Ovary (tissue), 9 donors: ENCODE results near the gene KCTD13. TPM values are rescaled to one million over a fixed set of nuclear protein-coding genes. Genes with fewer than 3 reads are reported as not detected.

Experiments used
- DNase-seq, 5 donors: peaks; one replicate each; pipeline ENCODE4 v3.0.0-alpha.2; 2019 to 2020
- H3K27ac ChIP-seq, 2 donors: fragments of 200-600 bp; one replicate each; pipeline versions ENCODE4 v1.5.1 to v1.8.0; 2019 to 2022
- H3K27me3 ChIP-seq: fragments of 200-600 bp; one replicate; pipeline ENCODE4 v1.8.0; 2022
- H3K36me3 ChIP-seq: fragments of 200-600 bp; sonication (generic); one replicate; pipeline ENCODE4 v1.5.1; 2019
- H3K4me1 ChIP-seq: one replicate; pipeline ENCODE4 v1.8.1; 2013; ENCODE audit warnings: mild to moderate bottlenecking, moderate library complexity; ENCODE audit not compliant: insufficient read depth
- H3K4me3 ChIP-seq: fragments of 200-600 bp; sonication (generic); one replicate; pipeline ENCODE4 v1.5.1; 2017
- H3K9me3 ChIP-seq, 2 donors: fragments of 200-600 bp in 1 of 2; sonication (generic) in 1 of 2; one replicate each; pipeline versions ENCODE4 v1.5.1 to v1.8.1; 2013 to 2019; ENCODE audit warnings: mild to moderate bottlenecking in 1 of 2, moderate library complexity in 1 of 2
- CTCF ChIP-seq, 3 donors: fragments of 450-650 bp in 2 of 3; fragments of 200-600 bp in 1 of 3; IDR thresholded peaks; one replicate each; pipeline versions ENCODE4 v1.5.1 to v1.8.0; 2016 to 2022; ENCODE audit warnings: antibody characterized with exemption in 3 of 3, mild to moderate bottlenecking in 1 of 3
- EP300 ChIP-seq: sonication (generic); formaldehyde crosslinking; IDR thresholded peaks from one replicate; pipeline ENCODE4 v1.6.1; 2017; ENCODE audit warnings: antibody characterized with exemption
- POLR2A ChIP-seq: fragments of 450-650 bp; IDR thresholded peaks from one replicate; pipeline ENCODE4 v1.6.1; 2017; ENCODE audit warnings: antibody characterized with exemption, mild to moderate bottlenecking, moderate library complexity
- WGBS, 3 donors: extraction: QIAGEN DNeasy Blood & Tissue Kit in 1 of 3; methylation state at CpG; one replicate each; pipeline versions ENCODE4 v1.1.5 to v1.1.7; 2013 to 2017; 5-methylcytosine and 5-hydroxymethylcytosine counted together
- intact Hi-C, 4 donors: fragments of 100-400 bp; cut with DNase I; formaldehyde crosslinking; loops; one replicate each; pipeline versions ENCODE4 v1.11.0 to v1.15.1; 2022 to 2023
- polyA plus RNA-seq, 2 donors: library from polyadenylated mRNA; stranded (reverse); fragments of 200-250 nt in 1 of 2; fragments of 350-450 nt in 1 of 2; fragmentation: Illumina TruSeq in 1 of 2; extraction: RNeasy Lipid Tissue Mini Kit (QIAGEN cat#74804) in 1 of 2; gene quantifications; one replicate each; pipeline ENCODE4 v1.2.3, GENCODE V29; 2013 to 2014
- total RNA-seq, 7 donors: library from RNA; depleted of rRNA in 2 of 7; stranded (reverse); fragments of >200 nt in 2 of 7; fragmentation: NEBNext Ultra II Directional in 3 of 7; extraction: Animal tissue kit (Norgen Biotek cat#: 25700) in 3 of 7; gene quantifications; one replicate each; pipeline versions ENCODE4 v1.1.0 to v1.2.4, GENCODE V29; 2016 to 2023
- donor health status: DM: no; HTN: no; CAD: no; lungs with moderate emphysema.
- donor health status: DM: no; HTN: no; CAD: no.
- donor health status: Bipolar disorder and iron deficiency.
- donor health status: DM: yes; HTN: yes; CAD: no.
- donor health status: DM: no; HTN: no; CAD: no.
- donor health status: DM: yes; HTN: yes; CAD: no.

KCTD13 gene
- total and polyA plus RNA-seq, 9 donors, result 7.0 to 36.8 (median 23.3) TPM

DNA sequence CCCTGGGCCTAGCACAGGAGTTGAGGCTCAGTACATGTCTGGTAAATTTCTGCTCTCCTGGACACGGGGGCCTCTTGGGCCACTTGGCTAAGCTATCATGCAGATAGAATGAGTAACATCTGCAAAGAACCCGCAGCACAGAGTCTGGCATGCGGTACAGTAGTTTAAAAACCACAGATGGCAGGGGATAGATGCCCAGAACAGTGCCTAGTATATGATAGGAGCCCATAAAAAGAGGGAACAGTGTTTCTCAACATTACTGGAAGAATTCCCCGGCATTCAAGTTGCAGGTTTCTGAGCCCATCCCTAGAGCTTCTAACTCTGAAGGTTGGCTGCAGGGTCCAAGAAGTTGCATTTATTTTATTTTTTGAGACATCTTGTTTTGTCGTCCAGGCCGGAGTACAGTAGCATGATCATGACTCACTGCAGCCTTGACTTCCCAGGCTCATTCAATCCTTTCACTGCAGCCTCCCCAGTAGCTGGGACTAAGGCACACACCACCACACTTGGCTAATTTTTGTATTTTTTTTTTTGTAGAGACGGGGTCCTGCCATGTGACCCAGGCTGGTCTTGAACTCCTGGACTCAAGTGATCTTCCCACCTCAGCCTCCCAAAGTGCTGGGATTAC lies 68.8 kb downstream of the KCTD13 start:
- no peak for TF ChIP-seq POLR2A
- TF ChIP-seq EP300, result no peak
- TF ChIP-seq CTCF (IDR thresholded peaks at IDR 0.05), result no peak
- Histone ChIP-seq H3K27ac (no peak overlapping the region), H3K4me3 (no peak overlapping the region), H3K27me3 (no peaks in the 10 kb centered on the region), H3K9me3 (no peaks in the 10 kb centered on the region), H3K4me1 (peaks cover 4% of the 10 kb centered on the region), H3K36me3 (no peaks in the 10 kb centered on the region)
- intact Hi-C loops, result no loop called here
- no peak for DNase-seq
- 23 to 30% (median 23%) methylated on average over 7 of the region's 7 CpGs for WGBS, 3 donors

Other genes starting within 250 kb of the KCTD13 start
- 10 to 100 TPM; 31.8 to 67.9 (median 43.1) TPM for gene QPRT, start 247.0 kb downstream of the KCTD13 start, total RNA-seq
- gene QPRT, start 247.0 kb downstream of the KCTD13 start, polyA plus RNA-seq, result 10 to 100 TPM; 21.4 to 47.7 TPM
- gene C16orf54, start 180.2 kb downstream of the KCTD13 start, total RNA-seq, result under 1 TPM; 0.12 to 0.72 (median 0.30) TPM
- gene C16orf54, start 180.2 kb downstream of the KCTD13 start, polyA plus RNA-seq, result 1 to 10 TPM in 1 of 2 donors, under 1 TPM in 1; 0.16 to 1.7 TPM
- gene ZG16, start 148.0 kb downstream of the KCTD13 start, total RNA-seq, result under 1 TPM in 3 of 7 donors, not detected in 4; 0.07 to 0.48 (median 0.15) TPM
- gene ZG16, start 148.0 kb downstream of the KCTD13 start, polyA plus RNA-seq, result not detected
- 10 to 100 TPM; 15.9 to 31.0 (median 20.7) TPM for gene KIF22, start 135.5 kb downstream of the KCTD13 start, total RNA-seq
- 10 to 100 TPM; 14.4 to 30.6 TPM for gene KIF22, start 135.5 kb downstream of the KCTD13 start, polyA plus RNA-seq
- gene MAZ, start 119.7 kb downstream of the KCTD13 start, total RNA-seq, result 100 to 1,000 TPM in 5 of 7 donors, 10 to 100 TPM in 2; 50.6 to 256 (median 192) TPM
- 100 to 1,000 TPM; 105 to 152 TPM for gene MAZ, start 119.7 kb downstream of the KCTD13 start, polyA plus RNA-seq
- 10 to 100 TPM; 26.0 to 64.5 (median 36.0) TPM for gene PRRT2, start 114.0 kb downstream of the KCTD13 start, total RNA-seq
- gene PRRT2, start 114.0 kb downstream of the KCTD13 start, polyA plus RNA-seq, result 10 to 100 TPM in 1 of 2 donors, 1 to 10 TPM in 1; 6.3 to 28.6 TPM
- gene PAGR1, start 110.1 kb downstream of the KCTD13 start, total RNA-seq, result 10 to 100 TPM; 41.3 to 83.6 (median 66.6) TPM
- gene PAGR1, start 110.1 kb downstream of the KCTD13 start, polyA plus RNA-seq, result 10 to 100 TPM; 13.9 to 63.3 TPM
- 100 to 1,000 TPM in 6 of 7 donors, 10 to 100 TPM in 1; 74.2 to 191 (median 138) TPM for gene MVP, start 105.8 kb downstream of the KCTD13 start, total RNA-seq
- gene MVP, start 105.8 kb downstream of the KCTD13 start, polyA plus RNA-seq, result 10 to 100 TPM; 56.4 to 93.3 TPM
- gene CDIPT, start 63.0 kb downstream of the KCTD13 start, total RNA-seq, result 100 to 1,000 TPM in 4 of 7 donors, 10 to 100 TPM in 3; 88.2 to 121 (median 110) TPM
- gene CDIPT, start 63.0 kb downstream of the KCTD13 start, polyA plus RNA-seq, result 100 to 1,000 TPM in 1 of 2 donors, 10 to 100 TPM in 1; 47.6 to 145 TPM
- 10 to 100 TPM in 1 of 7 donors, 1 to 10 TPM in 5, under 1 TPM in 1; 0.73 to 13.3 (median 3.1) TPM for gene SEZ6L2, start 26.7 kb downstream of the KCTD13 start, total RNA-seq
- 1 to 10 TPM; 2.9 to 5.1 TPM for gene SEZ6L2, start 26.7 kb downstream of the KCTD13 start, polyA plus RNA-seq
- 1 to 10 TPM in 5 of 7 donors, under 1 TPM in 1, not detected in 1; 0.53 to 7.8 (median 1.6) TPM for gene ASPHD1, start 25.7 kb downstream of the KCTD13 start, total RNA-seq
- 1 to 10 TPM in 1 of 2 donors, under 1 TPM in 1; 0.38 to 1.1 TPM for gene ASPHD1, start 25.7 kb downstream of the KCTD13 start, polyA plus RNA-seq
- gene TMEM219, start 35.9 kb upstream of the KCTD13 start, total RNA-seq, result 100 to 1,000 TPM in 3 of 7 donors, 10 to 100 TPM in 4; 81.3 to 143 (median 87.4) TPM
- 100 to 1,000 TPM in 1 of 2 donors, 10 to 100 TPM in 1; 84.1 to 124 TPM for gene TMEM219, start 35.9 kb upstream of the KCTD13 start, polyA plus RNA-seq
- gene TAOK2, start 47.6 kb upstream of the KCTD13 start, total RNA-seq, result 10 to 100 TPM; 24.8 to 54.0 (median 43.9) TPM
- 10 to 100 TPM; 19.4 to 33.2 TPM for gene TAOK2, start 47.6 kb upstream of the KCTD13 start, polyA plus RNA-seq
- gene HIRIP3, start 69.4 kb upstream of the KCTD13 start, total RNA-seq, result 10 to 100 TPM; 11.8 to 22.7 (median 17.1) TPM
- gene HIRIP3, start 69.4 kb upstream of the KCTD13 start, polyA plus RNA-seq, result 10 to 100 TPM; 15.8 to 19.0 TPM
- gene INO80E, start 70.0 kb upstream of the KCTD13 start, total RNA-seq, result 10 to 100 TPM; 23.8 to 71.1 (median 55.5) TPM
- gene INO80E, start 70.0 kb upstream of the KCTD13 start, polyA plus RNA-seq, result 10 to 100 TPM; 38.8 to 81.6 TPM
- gene DOC2A, start 84.8 kb upstream of the KCTD13 start, total RNA-seq, result 1 to 10 TPM; 1.4 to 7.2 (median 4.7) TPM
- gene DOC2A, start 84.8 kb upstream of the KCTD13 start, polyA plus RNA-seq, result 1 to 10 TPM; 1.5 to 3.2 TPM
- gene C16orf92, start 97.0 kb upstream of the KCTD13 start, total RNA-seq, result not detected
- not detected for gene C16orf92, start 97.0 kb upstream of the KCTD13 start, polyA plus RNA-seq
- under 1 TPM in 1 of 7 donors, not detected in 6; 0.15 TPM for gene TLCD3B, start 105.0 kb upstream of the KCTD13 start, total RNA-seq
- not detected for gene TLCD3B, start 105.0 kb upstream of the KCTD13 start, polyA plus RNA-seq
- gene ALDOA, start 139.5 kb upstream of the KCTD13 start, total RNA-seq, result 1,000 to 10,000 TPM in 1 of 7 donors, 100 to 1,000 TPM in 6; 395 to 1,259 (median 847) TPM
- 100 to 1,000 TPM; 252 to 522 TPM for gene ALDOA, start 139.5 kb upstream of the KCTD13 start, polyA plus RNA-seq
- 10 to 100 TPM; 21.9 to 55.8 (median 49.1) TPM for gene PPP4C, start 149.8 kb upstream of the KCTD13 start, total RNA-seq
- gene PPP4C, start 149.8 kb upstream of the KCTD13 start, polyA plus RNA-seq, result 10 to 100 TPM; 13.7 to 58.8 TPM
- 1 to 10 TPM in 3 of 7 donors, under 1 TPM in 4; 0.23 to 1.5 (median 0.75) TPM for gene TBX6, start 165.7 kb upstream of the KCTD13 start, total RNA-seq
- gene TBX6, start 165.7 kb upstream of the KCTD13 start, polyA plus RNA-seq, result 1 to 10 TPM in 1 of 2 donors, under 1 TPM in 1; 0.08 to 1.1 TPM
- 10 to 100 TPM; 12.7 to 94.9 (median 63.1) TPM for gene YPEL3, start 170.0 kb upstream of the KCTD13 start, total RNA-seq
- 100 to 1,000 TPM in 1 of 2 donors, 10 to 100 TPM in 1; 30.2 to 134 TPM for gene YPEL3, start 170.0 kb upstream of the KCTD13 start, polyA plus RNA-seq
- 1 to 10 TPM; 2.6 to 7.5 (median 4.6) TPM for gene GDPD3, start 187.3 kb upstream of the KCTD13 start, total RNA-seq
- 1 to 10 TPM; 3.7 to 4.4 TPM for gene GDPD3, start 187.3 kb upstream of the KCTD13 start, polyA plus RNA-seq
- 100 to 1,000 TPM in 5 of 7 donors, 10 to 100 TPM in 2; 41.7 to 136 (median 115) TPM for gene MAPK3, start 197.0 kb upstream of the KCTD13 start, total RNA-seq
- gene MAPK3, start 197.0 kb upstream of the KCTD13 start, polyA plus RNA-seq, result 100 to 1,000 TPM; 116 to 171 TPM